NCI-H187 treated with DMSO at 0.1 percent for 48 hours (cell line): ENCODE measurements around the gene PTPRE.

ENCODE experiments used
- DNase-seq: peaks from one replicate; lab custom pipeline; 2025; lab: John Stamatoyannopoulos, UW

The PTPRE gene

GRCh38 chr10:128026615-128027300 lies 119.9 kb downstream of the PTPRE start:
- DNase-seq: no peak

- no peak for DNase-seq
Measured at GRCh38 chr10:128027306-128027705, 120.4 kb downstream of the PTPRE start.

- no peak for DNase-seq
Measured at GRCh38 chr10:128027822-128028507, 121.1 kb downstream of the PTPRE start.

- DNase-seq: no peak
Measured at GRCh38 chr10:128028508-128029289, 121.8 kb downstream of the PTPRE start.

- no peak for DNase-seq
Measured at GRCh38 chr10:128029290-128029651, 122.4 kb downstream of the PTPRE start.

- DNase-seq: no peak
Measured at GRCh38 chr10:128029731-128030369, 122.9 kb downstream of the PTPRE start.

- no peak for DNase-seq
Measured at GRCh38 chr10:128030498-128031072, 123.7 kb downstream of the PTPRE start.

- no peak for DNase-seq
Measured at GRCh38 chr10:128031216-128031615, 124.3 kb downstream of the PTPRE start.

- DNase-seq: no peak
Measured at GRCh38 chr10:128032466-128032865, 125.6 kb downstream of the PTPRE start.

- no peak for DNase-seq
Measured at GRCh38 chr10:128035557-128035973, 128.7 kb downstream of the PTPRE start.

GRCh38 chr10:128036011-128036615 lies 129.2 kb downstream of the PTPRE start:
- no peak for DNase-seq

- DNase-seq: no peak
Measured at GRCh38 chr10:128036746-128037543, 130.0 kb downstream of the PTPRE start.

GRCh38 chr10:128040096-128040495 lies 133.2 kb downstream of the PTPRE start:
- no peak for DNase-seq

- DNase-seq: no peak
Measured at GRCh38 chr10:128040681-128041080, 133.8 kb downstream of the PTPRE start.

GRCh38 chr10:128042131-128042610 lies 135.3 kb downstream of the PTPRE start:
- no peak for DNase-seq

- DNase-seq: no peak
Measured at GRCh38 chr10:128043259-128044045, 136.5 kb downstream of the PTPRE start.

GRCh38 chr10:128044186-128044585 lies 137.3 kb downstream of the PTPRE start:
- no peak for DNase-seq

GRCh38 chr10:128044961-128045832 lies 138.3 kb downstream of the PTPRE start:
- no peak for DNase-seq

GRCh38 chr10:128045833-128046120 lies 138.9 kb downstream of the PTPRE start:
- no peak for DNase-seq
